Measurements from ENCODE around the gene DENND4A.
"Not testable (repeated sequence)": the region's sequence is repeated elsewhere in the genome, so short reads cannot be mapped to it uniquely, and the experiment has no call there.

The DENND4A gene

DNA sequence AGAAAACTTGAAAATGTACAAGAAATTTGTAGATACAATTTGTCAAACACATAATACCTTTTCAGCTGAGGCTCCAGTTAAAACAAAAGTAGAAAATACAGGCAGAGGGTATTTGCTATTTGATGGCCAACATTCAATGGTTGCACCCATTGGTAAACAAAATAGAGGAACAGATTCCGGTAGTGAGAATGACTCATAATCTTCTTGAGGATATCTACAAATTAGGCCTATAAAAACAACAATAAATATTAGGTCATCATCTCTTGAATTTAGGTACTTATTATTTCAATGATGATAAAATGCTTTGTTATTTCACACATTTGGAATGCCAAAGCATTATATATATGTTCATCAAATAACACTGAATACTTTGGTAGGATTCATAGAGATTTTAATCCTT is 53.4 kb downstream of the DENND4A start:
- Histone ChIP-seq H3K36me3 (ENCODE audit: control insufficient read depth, low read depth, low read length) (no peaks in the 10 kb centered on the region), H3K9me3 (ENCODE audit: control insufficient read depth, low read depth, low read length) (no peaks in the 10 kb centered on the region), H3K27me3 (ENCODE audit: control insufficient read depth, insufficient read depth, low read length) (no peaks in the 10 kb centered on the region), H3K27ac (ENCODE audit: low read length) (no peak overlapping the region), H3K4me1 (ENCODE audit: control insufficient read depth, low read depth, low read length) (no peaks in the 10 kb centered on the region), H3K4me3 (ENCODE audit: low read length) (no peak overlapping the region), H3K9ac (ENCODE audit: low read length) (no peak overlapping the region)

DNA sequence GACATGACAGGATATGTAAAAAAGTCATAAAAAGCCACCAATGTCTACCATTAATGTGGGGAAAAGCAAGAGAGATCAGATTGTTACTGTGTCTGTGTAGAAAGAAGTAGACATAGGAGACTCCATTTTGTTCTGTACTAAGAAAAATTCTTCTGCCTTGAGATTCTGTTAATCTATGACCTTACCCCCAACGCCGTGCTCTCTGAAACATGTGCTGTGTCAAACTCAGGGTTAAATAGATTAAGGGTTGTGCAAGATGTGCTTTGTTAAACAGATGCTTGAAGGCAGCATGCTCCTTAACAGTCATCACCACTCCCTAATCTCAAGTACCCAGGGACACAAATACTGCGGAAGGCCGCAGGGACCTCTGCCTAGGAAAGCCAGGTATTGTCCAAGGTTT is 58.5 kb downstream of the DENND4A start:
- H3K36me3 ChIP-seq (ENCODE audit: control insufficient read depth, low read depth, low read length); H3K4me3 ChIP-seq (ENCODE audit: low read length): not testable (repeated sequence)

GRCh38 chr15:65732698-65733097 is 59.4 kb downstream of the DENND4A start:
- H3K36me3 ChIP-seq (ENCODE audit: control insufficient read depth, low read depth, low read length): no peaks in the 10 kb centered on the region

More for the DNA sequence above, 58.5 kb downstream of the DENND4A start:
- not testable (repeated sequence) for H3K27me3 ChIP-seq (ENCODE audit: control insufficient read depth, insufficient read depth, low read length); H3K27ac ChIP-seq (ENCODE audit: low read length); H3K9ac ChIP-seq (ENCODE audit: low read length); H3K9me3 ChIP-seq (ENCODE audit: control insufficient read depth, low read depth, low read length); H3K4me1 ChIP-seq (ENCODE audit: control insufficient read depth, low read depth, low read length)

DNA sequence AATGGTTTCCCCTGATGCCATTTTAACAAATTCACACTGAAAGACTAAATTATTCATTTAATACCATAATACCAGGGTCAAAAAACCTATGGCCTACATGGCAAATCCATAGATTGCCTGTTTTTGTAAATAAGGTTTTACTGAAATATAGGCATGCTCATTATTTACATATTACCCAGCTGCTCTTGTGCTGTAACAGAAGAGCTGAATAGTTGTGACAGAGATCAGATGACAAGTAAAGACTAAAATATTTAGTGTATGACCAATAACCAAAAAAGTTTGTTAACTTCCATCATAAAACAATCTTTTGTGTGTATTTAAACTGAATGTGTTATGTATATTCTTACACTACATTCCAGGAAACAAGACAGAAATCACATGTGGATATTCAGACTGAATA is 60.2 kb downstream of the DENND4A start:
- no peaks in the 10 kb centered on the region for H3K9me3 ChIP-seq (ENCODE audit: control insufficient read depth, low read depth, low read length)
- no peaks in the 10 kb centered on the region for H3K36me3 ChIP-seq (ENCODE audit: control insufficient read depth, low read depth, low read length)

More at GRCh38 chr15:65732698-65733097, 59.4 kb downstream of the DENND4A start:
- Histone ChIP-seq H3K9me3 (ENCODE audit: control insufficient read depth, low read depth, low read length) (no peaks in the 10 kb centered on the region), H3K4me1 (ENCODE audit: control insufficient read depth, low read depth, low read length) (no peaks in the 10 kb centered on the region), H3K4me3 (ENCODE audit: low read length) (no peak overlapping the region), H3K27me3 (ENCODE audit: control insufficient read depth, insufficient read depth, low read length) (no peaks in the 10 kb centered on the region), H3K9ac (ENCODE audit: low read length) (no peak overlapping the region), H3K27ac (ENCODE audit: low read length) (no peak overlapping the region)

DNA sequence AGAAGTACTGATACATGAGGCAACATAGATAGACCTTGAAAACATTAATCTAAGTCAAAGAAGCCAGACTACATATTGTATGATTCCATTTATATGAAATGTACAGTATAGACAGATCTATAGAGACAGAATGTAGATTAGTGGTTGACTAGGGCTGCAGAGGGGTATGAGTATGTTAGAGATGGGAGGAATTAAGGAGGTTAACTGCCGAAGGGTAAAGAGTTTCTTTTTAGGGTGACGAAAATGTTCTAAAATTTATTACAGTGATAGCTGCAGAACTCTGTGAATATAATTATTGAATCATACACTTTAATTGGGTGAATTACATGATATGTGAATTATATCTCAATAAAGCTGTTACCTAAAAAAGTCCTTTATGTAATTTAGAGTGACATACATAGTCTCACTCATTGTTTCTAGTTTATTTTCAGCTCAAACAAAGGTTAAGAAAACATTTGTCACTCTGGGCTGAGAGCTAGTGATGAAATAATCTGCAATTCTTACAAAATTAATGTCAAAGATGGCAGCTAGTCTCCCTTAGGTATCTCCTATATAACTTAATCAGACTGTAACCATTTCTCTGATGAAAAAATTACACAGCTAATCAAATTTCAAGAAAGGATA is 61.4 kb downstream of the DENND4A start:
- no peak overlapping the region for H3K27ac ChIP-seq (ENCODE audit: low read length)
- no peak overlapping the region for H3K9ac ChIP-seq (ENCODE audit: low read length)
- no peaks in the 10 kb centered on the region for H3K27me3 ChIP-seq (ENCODE audit: control insufficient read depth, insufficient read depth, low read length)
- H3K4me1 ChIP-seq (ENCODE audit: control insufficient read depth, low read depth, low read length): no peaks in the 10 kb centered on the region
- H3K36me3 ChIP-seq (ENCODE audit: control insufficient read depth, low read depth, low read length): no peaks in the 10 kb centered on the region
- no peak overlapping the region for H3K4me3 ChIP-seq (ENCODE audit: low read length)
- no peaks in the 10 kb centered on the region for H3K9me3 ChIP-seq (ENCODE audit: control insufficient read depth, low read depth, low read length)

More for the DNA sequence above, 60.2 kb downstream of the DENND4A start:
- Histone ChIP-seq H3K4me1 (ENCODE audit: control insufficient read depth, low read depth, low read length) (no peaks in the 10 kb centered on the region), H3K9ac (ENCODE audit: low read length) (no peak overlapping the region), H3K27me3 (ENCODE audit: control insufficient read depth, insufficient read depth, low read length) (no peaks in the 10 kb centered on the region), H3K4me3 (ENCODE audit: low read length) (no peak overlapping the region), H3K27ac (ENCODE audit: low read length) (no peak overlapping the region)

DNA sequence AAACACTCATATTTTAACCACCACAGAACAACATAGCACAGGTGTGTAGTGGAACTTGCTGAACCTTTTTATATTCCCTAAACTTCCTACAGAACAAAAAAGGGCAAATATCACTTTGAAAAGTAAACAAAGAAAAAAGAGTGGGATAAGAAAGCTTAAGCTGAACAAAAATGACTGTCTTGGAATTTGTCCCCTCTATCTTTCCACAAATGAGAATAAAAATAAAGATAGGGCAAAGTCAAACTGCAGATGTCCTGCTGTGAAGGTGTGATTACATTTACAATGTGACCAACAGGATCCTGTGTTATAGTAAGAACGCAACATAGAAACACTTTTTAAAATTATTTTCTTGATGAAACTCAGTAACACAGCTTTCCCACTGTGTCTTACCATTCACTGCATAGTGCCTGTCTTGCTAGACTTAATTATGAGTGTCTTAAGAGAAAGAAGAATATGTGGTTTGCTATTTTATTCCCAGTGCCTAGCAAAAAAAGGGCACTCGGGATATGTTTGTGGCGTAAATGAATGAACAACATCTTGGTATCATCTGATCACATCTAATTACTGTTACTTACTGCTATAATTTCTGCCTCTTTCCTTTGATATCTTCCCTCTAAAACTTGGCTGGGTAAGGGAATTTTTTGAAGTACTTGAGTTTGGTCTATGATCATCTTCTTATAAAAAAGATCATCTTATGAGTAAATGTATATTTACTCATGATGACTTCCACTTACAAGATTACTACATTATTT is 67.5 kb downstream of the DENND4A start:
- Histone ChIP-seq H3K9me3 (ENCODE audit: control insufficient read depth, low read depth, low read length) (no peaks in the 10 kb centered on the region), H3K36me3 (ENCODE audit: control insufficient read depth, low read depth, low read length) (no peaks in the 10 kb centered on the region), H3K27ac (ENCODE audit: low read length) (no peak overlapping the region), H3K4me3 (ENCODE audit: low read length) (no peak overlapping the region), H3K4me1 (ENCODE audit: control insufficient read depth, low read depth, low read length) (no peaks in the 10 kb centered on the region), H3K27me3 (ENCODE audit: control insufficient read depth, insufficient read depth, low read length) (no peaks in the 10 kb centered on the region), H3K9ac (ENCODE audit: low read length) (no peak overlapping the region)

GRCh38 chr15:65723876-65724275 is 68.2 kb downstream of the DENND4A start:
- Histone ChIP-seq H3K9me3 (ENCODE audit: control insufficient read depth, low read depth, low read length) (no peaks in the 10 kb centered on the region), H3K4me3 (ENCODE audit: low read length) (no peak overlapping the region), H3K36me3 (ENCODE audit: control insufficient read depth, low read depth, low read length) (no peaks in the 10 kb centered on the region), H3K9ac (ENCODE audit: low read length) (no peak overlapping the region), H3K27me3 (ENCODE audit: control insufficient read depth, insufficient read depth, low read length) (no peaks in the 10 kb centered on the region), H3K27ac (ENCODE audit: low read length) (no peak overlapping the region), H3K4me1 (ENCODE audit: control insufficient read depth, low read depth, low read length) (no peaks in the 10 kb centered on the region)

DNA sequence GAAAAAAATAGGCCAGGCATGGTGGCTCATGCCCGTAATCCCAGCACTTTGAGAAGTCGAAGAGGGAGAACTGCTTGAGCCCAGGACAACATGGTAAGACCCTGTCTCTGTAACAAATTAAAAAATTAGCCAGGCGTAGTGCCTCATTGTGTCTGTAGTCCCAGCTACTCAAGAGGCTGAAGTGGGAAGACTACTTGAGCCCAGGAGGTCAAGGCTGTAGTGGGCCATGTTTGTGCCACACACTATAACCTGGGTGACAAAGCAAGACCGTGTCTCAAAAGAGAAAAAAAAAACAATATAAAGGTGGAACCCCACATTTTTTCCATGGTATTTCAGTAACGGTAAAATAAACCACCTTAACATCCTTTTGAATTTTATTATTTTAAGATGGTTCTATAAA is 69.9 kb downstream of the DENND4A start:
- no peak overlapping the region for H3K4me3 ChIP-seq (ENCODE audit: low read length)
- H3K9me3 ChIP-seq (ENCODE audit: control insufficient read depth, low read depth, low read length): no peaks in the 10 kb centered on the region
- no peaks in the 10 kb centered on the region for H3K27me3 ChIP-seq (ENCODE audit: control insufficient read depth, insufficient read depth, low read length)
- H3K9ac ChIP-seq (ENCODE audit: low read length): no peak overlapping the region
- H3K27ac ChIP-seq (ENCODE audit: low read length): no peak overlapping the region
- no peaks in the 10 kb centered on the region for H3K4me1 ChIP-seq (ENCODE audit: control insufficient read depth, low read depth, low read length)
- H3K36me3 ChIP-seq (ENCODE audit: control insufficient read depth, low read depth, low read length): no peaks in the 10 kb centered on the region

GRCh38 chr15:65712415-65712814 is 79.7 kb downstream of the DENND4A start:
- no peak overlapping the region for H3K27ac ChIP-seq (ENCODE audit: low read length)
- no peaks in the 10 kb centered on the region for H3K4me1 ChIP-seq (ENCODE audit: control insufficient read depth, low read depth, low read length)
- H3K9me3 ChIP-seq (ENCODE audit: control insufficient read depth, low read depth, low read length): no peaks in the 10 kb centered on the region
- H3K9ac ChIP-seq (ENCODE audit: low read length): no peak overlapping the region
- H3K4me3 ChIP-seq (ENCODE audit: low read length): no peak overlapping the region
- no peaks in the 10 kb centered on the region for H3K36me3 ChIP-seq (ENCODE audit: control insufficient read depth, low read depth, low read length)
- no peaks in the 10 kb centered on the region for H3K27me3 ChIP-seq (ENCODE audit: control insufficient read depth, insufficient read depth, low read length)

- Histone ChIP-seq H3K4me1 (ENCODE audit: control insufficient read depth, low read depth, low read length) (no peaks in the 10 kb centered on the region), H3K27me3 (ENCODE audit: control insufficient read depth, insufficient read depth, low read length) (no peaks in the 10 kb centered on the region), H3K4me3 (ENCODE audit: low read length) (no peak overlapping the region), H3K27ac (ENCODE audit: low read length) (no peak overlapping the region), H3K9ac (ENCODE audit: low read length) (no peak overlapping the region), H3K36me3 (ENCODE audit: control insufficient read depth, low read depth, low read length) (no peaks in the 10 kb centered on the region), H3K9me3 (ENCODE audit: control insufficient read depth, low read depth, low read length) (no peaks in the 10 kb centered on the region)
Measured at GRCh38 chr15:65695081-65695480, 97.0 kb downstream of the DENND4A start.

GRCh38 chr15:65690778-65691177 is 101.3 kb downstream of the DENND4A start:
- Histone ChIP-seq H3K27me3 (ENCODE audit: control insufficient read depth, insufficient read depth, low read length) (no peaks in the 10 kb centered on the region), H3K4me3 (ENCODE audit: low read length) (no peak overlapping the region), H3K36me3 (ENCODE audit: control insufficient read depth, low read depth, low read length) (no peaks in the 10 kb centered on the region), H3K9me3 (ENCODE audit: control insufficient read depth, low read depth, low read length) (no peaks in the 10 kb centered on the region), H3K9ac (ENCODE audit: low read length) (no peak overlapping the region), H3K27ac (ENCODE audit: low read length) (no peak overlapping the region), H3K4me1 (ENCODE audit: control insufficient read depth, low read depth, low read length) (no peaks in the 10 kb centered on the region)

DNA sequence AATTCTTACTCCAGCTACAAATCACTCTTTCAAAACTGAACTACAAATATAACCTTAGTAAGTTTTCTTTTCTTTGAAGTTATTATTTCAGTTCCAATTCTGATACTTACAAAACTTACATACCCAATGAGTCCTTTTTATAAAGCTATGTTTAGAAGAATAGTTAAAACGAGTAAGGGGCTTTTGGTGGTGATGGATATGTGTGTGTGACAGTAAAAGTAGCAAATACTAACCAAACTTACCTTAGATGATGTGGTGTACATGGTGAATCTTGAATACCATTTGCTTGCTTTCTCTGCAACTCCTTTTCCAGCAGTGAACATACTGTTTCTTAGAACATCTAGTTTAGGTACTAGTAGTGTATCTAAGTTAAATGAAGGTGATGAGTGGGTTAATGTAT is 101.9 kb downstream of the DENND4A start:
- Histone ChIP-seq H3K36me3 (ENCODE audit: control insufficient read depth, low read depth, low read length) (no peaks in the 10 kb centered on the region), H3K9ac (ENCODE audit: low read length) (no peak overlapping the region), H3K4me1 (ENCODE audit: control insufficient read depth, low read depth, low read length) (no peaks in the 10 kb centered on the region), H3K4me3 (ENCODE audit: low read length) (no peak overlapping the region), H3K27me3 (ENCODE audit: control insufficient read depth, insufficient read depth, low read length) (no peaks in the 10 kb centered on the region), H3K27ac (ENCODE audit: low read length) (no peak overlapping the region), H3K9me3 (ENCODE audit: control insufficient read depth, low read depth, low read length) (no peaks in the 10 kb centered on the region)
